LNCaP clone FGC (cell line): Measurements from ENCODE around the gene NR2C1.

Experiments used
- DNase-seq: peaks from one replicate; pipeline ENCODE4 v3.0.0-alpha.2; 2011; ENCODE audit warnings: low read depth
- H3K4me3 ChIP-seq: 2 replicates; pipeline ENCODE4 v1.5.1; 2011; ENCODE audit warnings: mild to moderate bottlenecking, low read depth, low read length, control low read depth
- TF ChIP-seq, protein P1 (sequence below): IDR thresholded peaks from 2 replicates; pipeline ENCODE4 v1.5.1; 2012; ENCODE audit warnings: mild to moderate bottlenecking; ENCODE audit not compliant: control insufficient read depth, insufficient read depth; ENCODE audit errors: extremely low read depth

The NR2C1 gene

DNA sequence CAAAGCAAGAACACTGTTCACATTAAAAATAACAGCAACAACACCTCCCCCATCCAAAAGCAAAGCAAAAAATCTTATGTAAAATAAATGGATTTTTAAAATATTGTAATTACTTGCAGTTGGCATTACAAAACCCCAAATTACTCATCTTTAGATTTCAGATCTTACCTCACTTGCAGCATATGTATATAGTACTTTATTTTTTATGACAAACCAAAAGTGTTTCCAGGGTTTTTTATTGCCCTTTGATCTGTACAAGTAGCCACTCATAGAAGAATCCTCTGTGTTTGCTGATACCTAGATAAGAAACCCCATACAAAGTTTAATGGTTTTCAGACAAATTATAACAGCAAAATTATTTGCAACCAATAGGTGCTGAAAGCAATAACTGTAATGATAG lies 12.2 kb upstream of the NR2C1 start:
- peak; percentile 25 for DNase-seq
- TF ChIP-seq, protein P1, sequence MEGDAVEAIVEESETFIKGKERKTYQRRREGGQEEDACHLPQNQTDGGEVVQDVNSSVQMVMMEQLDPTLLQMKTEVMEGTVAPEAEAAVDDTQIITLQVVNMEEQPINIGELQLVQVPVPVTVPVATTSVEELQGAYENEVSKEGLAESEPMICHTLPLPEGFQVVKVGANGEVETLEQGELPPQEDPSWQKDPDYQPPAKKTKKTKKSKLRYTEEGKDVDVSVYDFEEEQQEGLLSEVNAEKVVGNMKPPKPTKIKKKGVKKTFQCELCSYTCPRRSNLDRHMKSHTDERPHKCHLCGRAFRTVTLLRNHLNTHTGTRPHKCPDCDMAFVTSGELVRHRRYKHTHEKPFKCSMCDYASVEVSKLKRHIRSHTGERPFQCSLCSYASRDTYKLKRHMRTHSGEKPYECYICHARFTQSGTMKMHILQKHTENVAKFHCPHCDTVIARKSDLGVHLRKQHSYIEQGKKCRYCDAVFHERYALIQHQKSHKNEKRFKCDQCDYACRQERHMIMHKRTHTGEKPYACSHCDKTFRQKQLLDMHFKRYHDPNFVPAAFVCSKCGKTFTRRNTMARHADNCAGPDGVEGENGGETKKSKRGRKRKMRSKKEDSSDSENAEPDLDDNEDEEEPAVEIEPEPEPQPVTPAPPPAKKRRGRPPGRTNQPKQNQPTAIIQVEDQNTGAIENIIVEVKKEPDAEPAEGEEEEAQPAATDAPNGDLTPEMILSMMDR, result no peak
- no peak overlapping the region for H3K4me3 ChIP-seq

- TF ChIP-seq, protein P1, result no peak
- peak; percentile 14 for DNase-seq
- H3K4me3 ChIP-seq, result no peak overlapping the region
Measured at GRCh38 chr12:95083938-95084337, 10.5 kb upstream of the NR2C1 start.

DNA sequence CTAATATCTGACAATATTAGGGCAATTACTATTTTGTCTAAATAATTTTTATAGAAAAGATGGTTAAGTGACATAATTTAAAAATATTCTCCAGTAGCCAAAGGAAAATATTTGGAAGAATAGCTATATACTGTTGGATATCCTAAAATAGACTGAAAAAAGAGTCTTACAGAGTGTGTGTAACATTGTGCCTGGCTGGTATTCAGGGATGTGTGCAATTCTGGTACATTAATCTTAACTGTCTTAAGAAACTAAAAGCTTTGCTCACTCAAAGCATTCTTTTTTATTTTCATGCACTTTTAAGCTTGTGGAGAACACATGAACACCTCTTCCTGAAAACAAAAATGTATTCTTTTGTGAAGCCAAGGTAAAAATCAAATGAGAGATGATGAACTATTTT lies 10.1 kb upstream of the NR2C1 start:
- no peak overlapping the region for H3K4me3 ChIP-seq
- no peak for DNase-seq
- TF ChIP-seq, protein P1, result no peak

- H3K4me3 ChIP-seq, result no peak overlapping the region
- TF ChIP-seq, protein P1, result no peak
- no peak for DNase-seq
Measured at GRCh38 chr12:95077341-95077740, 3.9 kb upstream of the NR2C1 start.

GRCh38 chr12:95074766-95075165 lies 1.3 kb upstream of the NR2C1 start:
- DNase-seq, result no peak
- TF ChIP-seq, protein P1, result no peak
- no peak overlapping the region for H3K4me3 ChIP-seq

- H3K4me3 ChIP-seq, result peak overlapping the region; percentile 61
- DNase-seq, result no peak
- TF ChIP-seq, protein P1, result peak; percentile 82
Measured at GRCh38 chr12:95073698-95074520, 491 bp upstream of the NR2C1 start.

DNA sequence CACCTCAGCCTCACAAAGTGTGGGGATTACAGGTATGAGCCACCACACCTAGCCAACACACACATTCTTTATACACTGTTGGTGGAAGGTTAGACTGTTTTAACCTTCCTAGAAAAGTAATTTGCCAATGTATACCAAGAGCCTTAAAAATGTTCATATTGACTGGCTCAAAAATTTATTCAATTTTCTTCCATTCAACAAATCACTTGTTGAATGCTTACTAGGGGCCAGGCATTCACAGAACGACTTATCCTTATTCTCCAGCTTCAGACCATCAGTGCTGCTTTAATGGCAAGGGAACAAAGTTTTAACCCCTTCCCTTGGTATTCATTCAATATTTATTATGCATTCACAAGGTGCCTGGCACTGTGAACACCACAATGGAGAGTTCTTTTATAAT lies 3.0 kb downstream of the NR2C1 start:
- TF ChIP-seq, protein P1, result no peak
- H3K4me3 ChIP-seq, result no peak overlapping the region
- no peak for DNase-seq
